SK-N-SH treated with all-trans-retinoic acid at 6 μM for 48 hours (cell line): ENCODE results near the gene PIP4K2C.
A peak's percentile ranks its signal among the peaks of the same experiment; 100 is the strongest.

Experiments
- ATAC-seq: fragments of 200-7000 bp; cut with Tn5 transposase; 3 replicates; pipeline ENCODE4 v1.9.1; 2020; ENCODE audit warnings: mild to moderate bottlenecking, moderate library complexity
- ARNTL ChIP-seq: fragments of 450-650 bp; formaldehyde crosslinking; IDR thresholded peaks from 2 replicates; pipeline ENCODE4 v1.5.0; 2020; ENCODE audit warnings: low read depth, mild to moderate bottlenecking, moderate library complexity, borderline replicate concordance
- BACH2 ChIP-seq: fragments of 250-450 bp; sonication (Bioruptor Pico); IDR thresholded peaks from 2 replicates; pipeline ENCODE4 v1.9.0; 2021; ENCODE audit warnings: mild to moderate bottlenecking, borderline replicate concordance
- CREB5 ChIP-seq: fragments of 250-450 bp; sonication (Bioruptor Pico); IDR thresholded peaks from 2 replicates; pipeline ENCODE4 v1.5.1; 2020; ENCODE audit warnings: low read depth, mild to moderate bottlenecking, moderate library complexity
- CSDC2 ChIP-seq: fragments of 250-450 bp; sonication (Bioruptor Pico); IDR thresholded peaks from 2 replicates; pipeline ENCODE4 v1.5.0; 2020; ENCODE audit warnings: mild to moderate bottlenecking, moderate library complexity
- CSRNP3 ChIP-seq: fragments of 250-450 bp; sonication (Bioruptor Pico); IDR thresholded peaks from 2 replicates; pipeline ENCODE4 v1.5.1; 2021; ENCODE audit warnings: mild to moderate bottlenecking, moderate library complexity
- ESRRG ChIP-seq: fragments of 250-450 bp; sonication (Bioruptor Pico); IDR thresholded peaks from 2 replicates; pipeline ENCODE4 v1.6.1; 2021; ENCODE audit warnings: mild to moderate bottlenecking
- GLIS3 ChIP-seq: fragments of 250-450 bp; sonication (Bioruptor Pico); IDR thresholded peaks from 2 replicates; pipeline ENCODE4 v1.5.0; 2020; ENCODE audit warnings: mild to moderate bottlenecking, moderate library complexity
- ISL1 ChIP-seq: fragments of 250-450 bp; sonication (Bioruptor Pico); IDR thresholded peaks from 2 replicates; pipeline ENCODE4 v2.1.2; 2022; ENCODE audit warnings: mild to moderate bottlenecking, moderate library complexity
- OSR1 ChIP-seq: fragments of 250-450 bp; sonication (Bioruptor Pico); IDR thresholded peaks from 2 replicates; pipeline ENCODE4 v1.8.0; 2022; ENCODE audit warnings: moderate library complexity, mild to moderate bottlenecking, inconsistent platforms
- POU6F1 ChIP-seq: fragments of 250-450 bp; sonication (Bioruptor Pico); IDR thresholded peaks from 2 replicates; pipeline ENCODE4 v1.8.0; 2021; ENCODE audit warnings: low read depth, mild to moderate bottlenecking, moderate library complexity, borderline replicate concordance
- PPARA ChIP-seq: fragments of 250-450 bp; sonication (Bioruptor Pico); IDR thresholded peaks from 2 replicates; pipeline ENCODE4 v1.5.0; 2020; ENCODE audit warnings: mild to moderate bottlenecking, borderline replicate concordance
- RARB ChIP-seq: fragments of 250-450 bp; sonication (Bioruptor Pico); IDR thresholded peaks from 2 replicates; pipeline ENCODE4 v1.8.0; 2021; ENCODE audit warnings: mild to moderate bottlenecking, moderate library complexity
- SNAI2 ChIP-seq: fragments of 250-450 bp; sonication (Bioruptor Pico); IDR thresholded peaks from 2 replicates; pipeline ENCODE4 v1.5.0; 2020; ENCODE audit warnings: mild to moderate bottlenecking, moderate library complexity
- TCF4 ChIP-seq: fragments of 250-450 bp; sonication (Bioruptor Pico); IDR thresholded peaks from 2 replicates; pipeline ENCODE4 v1.8.0; 2021; ENCODE audit warnings: mild to moderate bottlenecking, moderate library complexity, borderline replicate concordance
- TOX ChIP-seq: fragments of 250-450 bp; sonication (Bioruptor Pico); IDR thresholded peaks from 2 replicates; pipeline ENCODE4 v1.8.0; 2021; ENCODE audit warnings: mild to moderate bottlenecking, moderate library complexity, borderline replicate concordance
- TSHZ2 ChIP-seq: fragments of 250-450 bp; sonication (Bioruptor Pico); IDR thresholded peaks from 2 replicates; pipeline ENCODE4 v1.5.0; 2020; ENCODE audit warnings: mild to moderate bottlenecking, moderate library complexity
- ZC3H10 ChIP-seq: fragments of 250-450 bp; sonication (Bioruptor Pico); IDR thresholded peaks from 2 replicates; pipeline ENCODE4 v1.5.1; 2021; ENCODE audit warnings: mild to moderate bottlenecking, moderate library complexity
- ZFP3 ChIP-seq: fragments of 250-450 bp; sonication (Bioruptor Pico); IDR thresholded peaks from 2 replicates; pipeline ENCODE4 v1.5.0; 2020; ENCODE audit warnings: mild to moderate bottlenecking, moderate library complexity
- ZFP30 ChIP-seq: fragments of 450-650 bp; formaldehyde crosslinking; IDR thresholded peaks from 2 replicates; pipeline ENCODE4 v1.5.0; 2022; ENCODE audit warnings: mild to moderate bottlenecking, moderate library complexity
- ZNF565 ChIP-seq: fragments of 450-650 bp; formaldehyde crosslinking; conservative IDR thresholded peaks from 2 replicates; pipeline ENCODE4 v1.5.0; 2020; ENCODE audit warnings: low read depth, mild to moderate bottlenecking, moderate library complexity
- ZNF70 ChIP-seq: fragments of 450-650 bp; formaldehyde crosslinking; IDR thresholded peaks from 2 replicates; pipeline ENCODE4 v1.5.0; 2020; ENCODE audit warnings: mild to moderate bottlenecking, moderate library complexity

PIP4K2C gene

GRCh38 chr12:57560516-57560915, 30.5 kb upstream of the PIP4K2C start:
- ATAC-seq: no peak
- TF ChIP-seq ESRRG (CRISPR knock-in tag) (no peak), ZNF565 (no peak), ZFP3 (CRISPR knock-in tag) (no peak), TSHZ2 (CRISPR knock-in tag) (no peak), SNAI2 (CRISPR knock-in tag) (no peak), ARNTL (no peak), ISL1 (no peak), BACH2 (no peak), ZNF70 (CRISPR knock-in tag) (no peak), CSRNP3 (CRISPR knock-in tag) (no peak), OSR1 (CRISPR knock-in tag) (no peak), POU6F1 (CRISPR knock-in tag) (no peak), RARB (no peak), ZFP30 (no peak), CREB5 (CRISPR knock-in tag) (no peak), PPARA (CRISPR knock-in tag) (no peak), ZC3H10 (CRISPR knock-in tag) (no peak)

- peak; percentile 50; the same call in 2 of the 3 replicates for ATAC-seq
Measured at GRCh38 chr12:57561117-57561516, 29.9 kb upstream of the PIP4K2C start.

- TF ChIP-seq ZNF565: no peak
- no peak for TF ChIP-seq TOX (CRISPR knock-in tag)
- no peak for TF ChIP-seq ZC3H10 (CRISPR knock-in tag)
- TF ChIP-seq CSRNP3 (CRISPR knock-in tag): no peak
- TF ChIP-seq ZNF70 (CRISPR knock-in tag): no peak
- TF ChIP-seq SNAI2 (CRISPR knock-in tag): no peak
- TF ChIP-seq POU6F1 (CRISPR knock-in tag): no peak
- ATAC-seq: no peak
Measured at GRCh38 chr12:57563358-57563757, 27.6 kb upstream of the PIP4K2C start.

GRCh38 chr12:57564178-57564740, 26.7 kb upstream of the PIP4K2C start:
- TF ChIP-seq CSRNP3 (CRISPR knock-in tag) (no peak), TOX (CRISPR knock-in tag) (no peak), POU6F1 (CRISPR knock-in tag) (no peak), ZNF565 (no peak), CSDC2 (CRISPR knock-in tag) (no peak), ZC3H10 (CRISPR knock-in tag) (no peak), ARNTL (no peak), TCF4 (CRISPR knock-in tag) (no peak), GLIS3 (CRISPR knock-in tag) (no peak), PPARA (CRISPR knock-in tag) (no peak)
- ATAC-seq: no peak
